Nephron progenitor cell (in vitro differentiated cells): Measurements from ENCODE around the gene LRRN2.
"Not testable (repeated sequence)": the region's sequence is repeated elsewhere in the genome, so short reads cannot be mapped to it uniquely, and the experiment has no call there.

ENCODE experiments used
- DNase-seq: peaks from one replicate; pipeline ENCODE4 v3.0.0; 2021
- H3K27ac Mint-ChIP-seq: 2 replicates; pipeline ENCODE4 v1.8.0; 2021; ENCODE audit warnings: mild to moderate bottlenecking, moderate library complexity, mixed read lengths
- H3K27me3 Mint-ChIP-seq: 2 replicates; pipeline ENCODE4 v1.8.0; 2021; ENCODE audit warnings: mild to moderate bottlenecking, low read depth, mixed read lengths; ENCODE audit not compliant: poor library complexity
- H3K36me3 Mint-ChIP-seq: 2 replicates; pipeline ENCODE4 v1.8.0; 2021; ENCODE audit warnings: low read depth, mixed read lengths
- H3K4me1 Mint-ChIP-seq: 2 replicates; pipeline ENCODE4 v1.8.0; 2021; ENCODE audit warnings: mixed read lengths
- H3K4me3 Mint-ChIP-seq: 2 replicates; pipeline ENCODE4 v1.8.0; 2021; ENCODE audit warnings: mild to moderate bottlenecking, moderate library complexity, mixed read lengths
- H3K9me3 Mint-ChIP-seq: 2 replicates; pipeline ENCODE4 v1.8.0; 2021; ENCODE audit warnings: mild to moderate bottlenecking, moderate library complexity, mixed read lengths
- CTCF ChIP-seq: fragments of 200-600 bp; sonication (generic); IDR thresholded peaks from 2 replicates; pipeline ENCODE4 v1.5.0; 2021; ENCODE audit warnings: antibody characterized with exemption

Gene LRRN2

GRCh38 chr1:204692325-204692840 is 6.8 kb upstream of the LRRN2 start:
- H3K9me3 Mint-ChIP-seq: no peaks in the 10 kb centered on the region
- H3K27ac Mint-ChIP-seq: no peak overlapping the region
- H3K36me3 Mint-ChIP-seq: no peaks in the 10 kb centered on the region
- DNase-seq: no peak
- no peak overlapping the region for H3K4me3 Mint-ChIP-seq
- H3K27me3 Mint-ChIP-seq: peaks cover 47% of the 10 kb centered on the region
- H3K4me1 Mint-ChIP-seq: peaks cover 15% of the 10 kb centered on the region
- TF ChIP-seq CTCF: no peak

GRCh38 chr1:204691328-204691730 is 5.8 kb upstream of the LRRN2 start:
- DNase-seq, H3K9me3 Mint-ChIP-seq, H3K27ac Mint-ChIP-seq: not testable (repeated sequence)

GRCh38 chr1:204688776-204689175 is 3.2 kb upstream of the LRRN2 start:
- Mint-ChIP-seq H3K4me1 (peaks cover 17% of the 10 kb centered on the region), H3K36me3 (no peaks in the 10 kb centered on the region), H3K27me3 (peaks cover 69% of the 10 kb centered on the region), H3K4me3 (no peak overlapping the region), H3K9me3 (no peaks in the 10 kb centered on the region), H3K27ac (no peak overlapping the region)
- no peak for TF ChIP-seq CTCF
- DNase-seq: no peak

More at GRCh38 chr1:204691328-204691730, 5.8 kb upstream of the LRRN2 start:
- not testable (repeated sequence) for H3K4me3 Mint-ChIP-seq, H3K36me3 Mint-ChIP-seq
- peaks cover 15% of the 10 kb centered on the region for H3K4me1 Mint-ChIP-seq
- peaks cover 57% of the 10 kb centered on the region for H3K27me3 Mint-ChIP-seq

- Mint-ChIP-seq H3K27ac (no peak overlapping the region), H3K9me3 (no peaks in the 10 kb centered on the region), H3K4me1 (peaks cover 16% of the 10 kb centered on the region), H3K36me3 (no peaks in the 10 kb centered on the region), H3K4me3 (no peak overlapping the region), H3K27me3 (peaks cover 70% of the 10 kb centered on the region)
- no peak for TF ChIP-seq CTCF
- no peak for DNase-seq
Observed at GRCh38 chr1:204688007-204688406, 2.5 kb upstream of the LRRN2 start.

- TF ChIP-seq CTCF: no peak
- Mint-ChIP-seq H3K4me3 (peak overlapping the region; percentile 87), H3K4me1 (peaks cover 22% of the 10 kb centered on the region), H3K9me3 (no peaks in the 10 kb centered on the region), H3K36me3 (no peaks in the 10 kb centered on the region), H3K27ac (no peak overlapping the region), H3K27me3 (peaks cover 64% of the 10 kb centered on the region)
- DNase-seq: peak; percentile 66
Observed at GRCh38 chr1:204684571-204685235, 835 bp downstream of the LRRN2 start.

- Mint-ChIP-seq H3K27me3 (peaks cover 60% of the 10 kb centered on the region), H3K4me1 (peaks cover 27% of the 10 kb centered on the region), H3K27ac (no peak overlapping the region), H3K4me3 (peak overlapping the region; percentile 87), H3K9me3 (no peaks in the 10 kb centered on the region), H3K36me3 (no peaks in the 10 kb centered on the region)
- no peak for TF ChIP-seq CTCF
- DNase-seq: no peak
Observed at GRCh38 chr1:204684206-204684570, 1.4 kb downstream of the LRRN2 start.
